ENCODE measurements around the gene TRIM3. TPM values are rescaled to one million over a fixed set of nuclear protein-coding genes. Genes with fewer than 3 reads are reported as not detected.

Gene TRIM3
- total RNA-seq, 1 experiment from 2014 or later: 13.4 TPM

- ATAC-seq (no peak), DNase-seq (ENCODE audit: low read depth, low spot score) (no peak)
- Histone ChIP-seq H3K4me2 (ENCODE audit: low read length) (no peak overlapping the region), H3K36me3 (ENCODE audit: control insufficient read depth in 1 of 2, insufficient read depth in 2 of 2, low read length in 2 of 2) (peaks cover 0 to 2% of the 10 kb centered on the region in 2 experiments; a peak in 1 of 4 replicates), H2AFZ (ENCODE audit: low read depth, low read length, poor library complexity, severe bottlenecking) (no peak overlapping the region), H3K9ac (ENCODE audit: low read length) (no peak overlapping the region), H3K79me2 (ENCODE audit: insufficient read depth, low read length) (no peaks in the 10 kb centered on the region), H3K4me3 (replicated peaks in 1 of 2; ENCODE audit: low read depth in 1 of 2, low read length in 2 of 2) (no peak overlapping the region), H3K4me1 (ENCODE audit: control insufficient read depth in 1 of 2, insufficient read depth in 2 of 2, low read length in 2 of 2) (no peaks in the 10 kb centered on the region), H4K20me1 (ENCODE audit: insufficient read depth) (no peaks in the 10 kb centered on the region), H3K9me3 (ENCODE audit: control insufficient read depth in 1 of 2, insufficient read depth in 1 of 2, low read depth in 1 of 2, low read length in 2 of 2) (no peaks in the 10 kb centered on the region), H3K27me3 (ENCODE audit: insufficient read depth, low read length) (no peaks in the 10 kb centered on the region), H3K9me2 (ENCODE audit: insufficient read depth) (no peaks in the 10 kb centered on the region), H3K27ac (ENCODE audit: low read depth, low read length) (no peak overlapping the region)
- intact Hi-C loops (cut with micrococcal nuclease): no loop called here
- RAD21 ChIA-PET (ENCODE audit: low non-redundant PET in 1 of 2, low total read pairs in 2 of 2, uncharacterized antibody in 2 of 2, unreplicated experiment in 2 of 2): no interaction called here
- CTCF ChIA-PET: interaction anchor here (0.8 kb wide), 1 partner anchor 13 kb away, joined by 3 read pairs; no protein-coding TSS in a partner anchor
- POLR2A ChIA-PET: no interaction called here
- no peak for TF ChIP-seq ZBTB33 (IDR thresholded peaks at IDR 0.05; ENCODE audit: extremely low read depth, insufficient replicate concordance, low read length)
- TF ChIP-seq POLR2A (IDR thresholded peaks at IDR 0.05; ENCODE audit: borderline replicate concordance, extremely low read depth, insufficient read depth, insufficient read length): no peak
- TF ChIP-seq REST (IDR thresholded peaks at IDR 0.05; ENCODE audit: low read depth): no peak
- TF ChIP-seq EZH2 (IDR thresholded peaks at IDR 0.05): no peak
- no peak for TF ChIP-seq ZNF274 (IDR thresholded peaks at IDR 0.05; ENCODE audit: low read depth, low read length)
- TF ChIP-seq JUND (IDR thresholded peaks at IDR 0.05): no peak
- TF ChIP-seq MAX (IDR thresholded peaks at IDR 0.05): no peak
- no peak for TF ChIP-seq ELF1 (IDR thresholded peaks at IDR 0.05; ENCODE audit: borderline replicate concordance, low read depth)
- no peak for TF ChIP-seq TCF7L2 (IDR thresholded peaks at IDR 0.05; ENCODE audit: borderline replicate concordance, extremely low read depth, insufficient read depth, insufficient read length)
- no peak for TF ChIP-seq RAD21 (IDR thresholded peaks at IDR 0.05; ENCODE audit: low read depth)
- no peak for TF ChIP-seq CTCF (IDR thresholded peaks at IDR 0.05 in 2 of 3, conservative IDR thresholded peaks at IDR 0.05 in 1 of 3; ENCODE audit: borderline replicate concordance in 1 of 3, insufficient read depth in 1 of 3, low read depth in 2 of 3, low read length in 2 of 3)
- no peak for TF ChIP-seq SRF (IDR thresholded peaks at IDR 0.05; ENCODE audit: low read depth)
- no peak for TF ChIP-seq ZFX (IDR thresholded peaks at IDR 0.05)
- no peak for TF ChIP-seq CEBPB (IDR thresholded peaks at IDR 0.05; ENCODE audit: low read depth)
- TF ChIP-seq SIN3A (IDR thresholded peaks at IDR 0.05; ENCODE audit: low read depth): no peak
- TF ChIP-seq FOSL1 (IDR thresholded peaks at IDR 0.05; ENCODE audit: low read depth): no peak
- no peak for TF ChIP-seq EGR1 (IDR thresholded peaks at IDR 0.05; ENCODE audit: low read depth)
- TF ChIP-seq SP1 (IDR thresholded peaks at IDR 0.05; ENCODE audit: low read depth): no peak
- no peak for TF ChIP-seq EZH2phosphoT487 (IDR thresholded peaks at IDR 0.05; ENCODE audit: borderline replicate concordance)
- TF ChIP-seq YY1 (IDR thresholded peaks at IDR 0.05; ENCODE audit: extremely low read depth, insufficient replicate concordance, low read depth, low read length): no peak
- no TSS peak for BruUV-seq (replicated peaks)
Measured at GRCh38 chr11:6456361-6457073, 17.2 kb downstream of the TRIM3 start.
